ENCODE results near the gene NHLH1.
A peak's percentile ranks its signal among the peaks of the same experiment; 100 is the strongest.

Gene NHLH1

GRCh38 chr1:160353223-160353622 lies 13.6 kb upstream of the NHLH1 start:
- Histone ChIP-seq H3K27ac (replicated peaks) (no peak overlapping the region), H3K27me3 (ENCODE audit: insufficient read depth, poor library complexity, severe bottlenecking) (no peaks in the 10 kb centered on the region), H3K4me3 (replicated peaks; ENCODE audit: insufficient read depth, low read length) (no peak overlapping the region)
- TF ChIP-seq GABPA (IDR thresholded peaks at IDR 0.05; ENCODE audit: low read depth) = no peak
- no peak for TF ChIP-seq SPI1 (IDR thresholded peaks at IDR 0.05; ENCODE audit: borderline replicate concordance, low read depth)
- TF ChIP-seq, protein P1, sequence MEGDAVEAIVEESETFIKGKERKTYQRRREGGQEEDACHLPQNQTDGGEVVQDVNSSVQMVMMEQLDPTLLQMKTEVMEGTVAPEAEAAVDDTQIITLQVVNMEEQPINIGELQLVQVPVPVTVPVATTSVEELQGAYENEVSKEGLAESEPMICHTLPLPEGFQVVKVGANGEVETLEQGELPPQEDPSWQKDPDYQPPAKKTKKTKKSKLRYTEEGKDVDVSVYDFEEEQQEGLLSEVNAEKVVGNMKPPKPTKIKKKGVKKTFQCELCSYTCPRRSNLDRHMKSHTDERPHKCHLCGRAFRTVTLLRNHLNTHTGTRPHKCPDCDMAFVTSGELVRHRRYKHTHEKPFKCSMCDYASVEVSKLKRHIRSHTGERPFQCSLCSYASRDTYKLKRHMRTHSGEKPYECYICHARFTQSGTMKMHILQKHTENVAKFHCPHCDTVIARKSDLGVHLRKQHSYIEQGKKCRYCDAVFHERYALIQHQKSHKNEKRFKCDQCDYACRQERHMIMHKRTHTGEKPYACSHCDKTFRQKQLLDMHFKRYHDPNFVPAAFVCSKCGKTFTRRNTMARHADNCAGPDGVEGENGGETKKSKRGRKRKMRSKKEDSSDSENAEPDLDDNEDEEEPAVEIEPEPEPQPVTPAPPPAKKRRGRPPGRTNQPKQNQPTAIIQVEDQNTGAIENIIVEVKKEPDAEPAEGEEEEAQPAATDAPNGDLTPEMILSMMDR (IDR thresholded peaks at IDR 0.05; ENCODE audit: insufficient read depth, low read length) = no peak
- no peak for TF ChIP-seq REST (IDR thresholded peaks at IDR 0.05; ENCODE audit: insufficient replicate concordance, low read depth)
- no peak for TF ChIP-seq POLR2AphosphoS5 (IDR thresholded peaks at IDR 0.05; ENCODE audit: low read depth)
- no peak for DNase-seq (ENCODE audit: low read depth in 1 of 2, low spot score in 1 of 2)

DNA sequence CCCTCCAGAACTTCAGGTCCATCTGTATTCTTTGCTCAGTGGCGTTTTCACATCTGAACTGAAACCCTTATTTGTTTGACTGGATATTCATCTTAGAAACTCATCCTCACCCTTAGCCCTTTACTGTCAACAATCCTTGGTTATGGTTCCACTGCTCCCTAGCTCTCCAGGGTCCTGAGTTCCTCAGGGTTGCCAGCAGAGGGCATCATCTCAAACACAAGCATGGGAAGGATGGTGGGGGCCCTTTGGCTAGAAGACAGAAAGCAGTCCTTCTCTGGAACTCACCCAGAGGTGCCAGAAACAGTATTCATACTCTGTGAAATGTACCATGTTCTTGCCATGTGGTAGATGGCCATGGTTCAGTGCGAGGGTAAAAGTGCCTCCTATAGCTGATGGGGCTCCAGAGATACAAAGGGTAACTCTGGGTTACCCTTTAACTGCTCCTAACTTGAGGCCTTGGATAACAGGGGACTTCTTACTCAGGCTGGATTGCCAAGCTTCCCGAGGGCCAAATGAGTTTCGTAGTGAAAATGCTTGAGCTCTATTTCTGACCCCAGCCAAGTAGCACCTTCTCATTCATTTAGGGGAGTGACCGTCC lies 12.4 kb upstream of the NHLH1 start:
- H3K4me3 ChIP-seq (replicated peaks; ENCODE audit: insufficient read depth, low read length) = no peak overlapping the region
- TF ChIP-seq GABPA (IDR thresholded peaks at IDR 0.05; ENCODE audit: low read depth) = no peak
- no peak for TF ChIP-seq POLR2AphosphoS5 (IDR thresholded peaks at IDR 0.05; ENCODE audit: low read depth)
- TF ChIP-seq REST (IDR thresholded peaks at IDR 0.05; ENCODE audit: insufficient replicate concordance, low read depth) = peak; percentile 67
- TF ChIP-seq SPI1 (IDR thresholded peaks at IDR 0.05; ENCODE audit: borderline replicate concordance, low read depth) = no peak
- TF ChIP-seq, protein P1 (IDR thresholded peaks at IDR 0.05; ENCODE audit: insufficient read depth, low read length) = peak; percentile 48
- H3K27me3 ChIP-seq (ENCODE audit: insufficient read depth, poor library complexity, severe bottlenecking) = no peaks in the 10 kb centered on the region
- H3K27ac ChIP-seq (replicated peaks) = no peak overlapping the region
- peak in 1 of 2 experiments; percentile 23 for DNase-seq (ENCODE audit: low read depth in 1 of 2, low spot score in 1 of 2)

DNA sequence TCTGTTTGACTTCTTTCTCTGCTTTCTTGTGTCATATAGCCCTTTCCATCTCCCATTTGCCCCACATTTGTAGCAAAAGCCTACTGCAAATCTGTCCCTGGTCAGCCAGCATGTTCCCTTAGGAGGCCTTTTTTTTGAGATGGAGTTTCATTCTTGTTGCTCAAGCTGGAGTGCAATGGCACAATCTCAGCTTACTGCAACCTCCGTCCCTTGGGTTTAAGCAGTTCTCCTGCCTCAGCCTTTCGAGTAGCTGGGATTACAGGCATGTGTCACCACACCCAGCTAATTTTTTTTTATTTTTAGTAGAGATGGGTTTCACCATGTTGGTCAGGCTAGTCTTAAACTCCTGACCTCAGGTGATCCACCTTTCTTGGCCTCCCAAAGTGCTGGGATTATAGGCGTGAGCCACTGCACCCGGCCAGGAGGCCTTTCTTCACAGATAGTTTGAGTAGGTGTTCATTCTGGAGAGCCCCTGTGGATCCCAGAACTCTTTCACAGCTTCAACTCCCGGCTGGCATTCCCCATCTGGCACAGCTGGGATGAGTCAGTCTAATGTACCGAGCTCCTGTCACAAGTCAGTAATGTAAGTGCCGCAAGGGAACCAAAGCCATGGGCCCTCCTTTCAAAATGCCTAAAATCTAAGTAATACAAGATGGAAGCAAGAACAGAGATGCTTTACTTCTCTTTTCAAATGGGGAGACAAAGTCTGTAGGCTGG lies 9.4 kb upstream of the NHLH1 start:
- no peaks in the 10 kb centered on the region for H3K27me3 ChIP-seq (ENCODE audit: insufficient read depth, poor library complexity, severe bottlenecking)
- TF ChIP-seq SPI1 (IDR thresholded peaks at IDR 0.05; ENCODE audit: borderline replicate concordance, low read depth) = no peak
- no peak for TF ChIP-seq POLR2AphosphoS5 (IDR thresholded peaks at IDR 0.05; ENCODE audit: low read depth)
- no peak for TF ChIP-seq GABPA (IDR thresholded peaks at IDR 0.05; ENCODE audit: low read depth)
- TF ChIP-seq, protein P1 (IDR thresholded peaks at IDR 0.05; ENCODE audit: insufficient read depth, low read length) = no peak
- TF ChIP-seq REST (IDR thresholded peaks at IDR 0.05; ENCODE audit: insufficient replicate concordance, low read depth) = no peak
- H3K27ac ChIP-seq (replicated peaks) = no peak overlapping the region
- DNase-seq (ENCODE audit: low read depth in 1 of 2, low spot score in 1 of 2) = no peak
- no peak overlapping the region for H3K4me3 ChIP-seq (replicated peaks; ENCODE audit: insufficient read depth, low read length)

Measured in HL-60 (cell line).